ENCODE data around the gene DGCR8.

The DGCR8 gene

GRCh38 chr22:20110359-20110985 lies 30.4 kb downstream of the DGCR8 start:
- no peak for DNase-seq

DNA sequence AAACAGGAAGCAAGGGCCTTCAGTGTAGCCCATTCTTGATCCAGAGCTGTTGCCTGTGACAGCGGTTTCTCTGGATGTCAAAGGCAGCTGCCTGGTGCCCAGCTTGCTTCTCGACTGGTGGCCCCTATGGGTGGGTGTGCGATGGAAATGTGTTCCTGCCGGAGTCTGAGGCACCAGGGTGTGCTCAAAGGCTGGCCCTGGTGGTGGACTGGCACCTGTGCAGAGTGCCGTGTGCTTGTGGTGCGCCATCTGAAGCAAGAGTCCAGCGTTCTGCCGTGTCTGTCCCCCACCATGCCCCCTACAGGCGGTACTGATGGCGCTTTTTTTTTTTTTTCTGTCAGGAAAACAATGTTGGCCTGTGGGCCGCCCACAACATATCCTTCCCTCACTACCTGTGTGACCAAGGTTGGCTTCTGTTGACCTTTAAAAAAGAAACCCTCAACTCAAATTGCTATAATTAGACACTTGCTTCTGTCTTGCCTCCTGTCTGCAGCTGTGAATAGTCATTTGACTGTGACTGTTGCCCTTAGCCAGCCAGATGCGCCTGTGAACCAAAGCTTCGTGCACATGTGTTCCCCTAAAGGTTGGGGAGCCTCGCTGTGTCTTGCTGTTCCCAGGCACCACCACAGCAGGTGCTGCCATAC lies 31.1 kb downstream of the DGCR8 start:
- DNase-seq = no peak

- peak in 2 of 14 donors; percentile 47 to 52 for DNase-seq
Observed at GRCh38 chr22:20111689-20112622, 31.9 kb downstream of the DGCR8 start.

GRCh38 chr22:20112623-20113511 lies 32.8 kb downstream of the DGCR8 start:
- no peak for DNase-seq

- no peak for DNase-seq
Observed at GRCh38 chr22:20113551-20114310, 33.7 kb downstream of the DGCR8 start.

DNA sequence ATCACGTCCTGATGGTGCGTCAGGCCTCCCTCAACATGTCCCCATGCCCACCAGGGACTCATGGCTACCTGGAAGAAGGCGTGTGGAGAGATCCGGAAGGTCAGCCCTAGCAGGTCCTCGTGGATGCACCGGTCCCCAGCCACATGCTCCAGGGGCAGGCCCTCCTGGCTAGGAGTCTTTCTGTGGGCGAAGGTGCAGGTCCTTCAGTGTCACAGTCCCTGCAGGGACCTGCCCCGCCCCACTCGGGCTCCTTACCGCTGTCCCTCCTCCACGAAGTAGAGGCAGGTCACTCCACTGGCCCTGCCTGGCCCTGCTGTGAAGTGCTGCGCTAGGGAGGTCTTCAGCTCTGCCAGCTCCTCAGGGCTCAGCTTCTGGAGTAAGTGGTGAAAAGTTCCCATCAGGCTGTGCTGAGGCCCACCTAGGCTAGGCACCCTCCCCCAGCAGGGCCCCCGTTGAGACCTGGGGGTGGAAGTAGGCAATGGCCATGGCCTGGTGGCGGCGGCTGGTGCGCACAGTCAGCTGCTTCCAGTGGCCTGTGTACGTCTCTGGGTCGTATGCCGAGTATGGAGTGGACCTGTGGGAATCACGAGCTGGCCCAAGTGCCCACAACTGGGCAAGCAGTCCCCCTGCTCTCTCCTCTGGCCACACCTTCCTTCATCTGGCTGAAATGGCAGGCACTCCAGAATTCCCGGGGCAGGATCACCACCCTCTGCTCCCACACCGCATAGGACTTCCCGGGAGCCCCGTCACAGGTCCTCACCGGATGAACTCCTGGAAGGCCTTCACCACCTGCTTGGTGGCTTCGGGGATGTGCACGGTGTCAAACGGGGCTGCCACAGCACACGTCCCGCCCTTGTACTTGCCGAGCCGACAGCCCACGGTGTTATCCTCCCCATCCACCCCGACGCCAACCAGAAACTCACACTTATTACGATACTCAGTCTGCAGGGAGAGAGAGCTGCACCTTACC lies 34.8 kb downstream of the DGCR8 start:
- no peak for DNase-seq

DNA sequence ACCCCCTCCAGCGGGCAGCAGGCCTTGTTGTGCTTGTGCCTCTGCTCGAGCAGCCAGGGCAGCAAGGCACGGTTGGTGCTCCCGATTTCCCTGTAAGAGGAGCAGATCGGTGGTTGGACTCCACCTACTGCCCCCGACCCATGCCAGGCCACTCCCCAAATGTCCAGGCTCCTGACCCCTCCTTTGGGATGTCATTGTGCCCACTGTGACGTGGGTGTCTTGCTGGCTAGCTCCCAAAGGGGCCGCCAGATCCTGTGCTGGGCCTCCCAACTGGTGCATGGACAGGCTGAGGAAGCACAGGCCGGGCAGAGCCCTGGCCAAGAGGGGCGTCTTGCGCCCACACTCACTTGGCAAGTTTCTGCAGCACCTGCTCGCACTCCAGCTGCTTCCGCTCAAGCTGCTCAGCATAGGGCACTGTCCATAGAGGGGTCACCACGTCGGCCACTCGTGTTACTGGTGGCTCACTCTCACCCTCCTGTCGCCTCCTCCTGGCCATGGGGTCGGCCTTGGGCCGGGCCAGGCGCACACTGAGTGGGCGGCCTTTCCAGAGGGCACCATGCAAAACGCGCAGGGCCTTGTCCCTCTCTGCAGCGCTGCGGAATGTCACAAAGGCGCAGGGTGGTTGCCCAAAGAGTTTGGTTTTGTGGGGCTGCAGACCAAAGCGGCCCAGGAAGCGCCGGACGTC lies 35.8 kb downstream of the DGCR8 start, which contains the start of gene RANBP1:
RANBP1 (plus strand) TSS at position 414 of the 685 bp plus-strand sequence; CDS start at position 495, 81 bp downstream.
- no peak for DNase-seq

GRCh38 chr22:20116376-20116950 lies 36.4 kb downstream of the DGCR8 start:
- no peak for DNase-seq

DNA sequence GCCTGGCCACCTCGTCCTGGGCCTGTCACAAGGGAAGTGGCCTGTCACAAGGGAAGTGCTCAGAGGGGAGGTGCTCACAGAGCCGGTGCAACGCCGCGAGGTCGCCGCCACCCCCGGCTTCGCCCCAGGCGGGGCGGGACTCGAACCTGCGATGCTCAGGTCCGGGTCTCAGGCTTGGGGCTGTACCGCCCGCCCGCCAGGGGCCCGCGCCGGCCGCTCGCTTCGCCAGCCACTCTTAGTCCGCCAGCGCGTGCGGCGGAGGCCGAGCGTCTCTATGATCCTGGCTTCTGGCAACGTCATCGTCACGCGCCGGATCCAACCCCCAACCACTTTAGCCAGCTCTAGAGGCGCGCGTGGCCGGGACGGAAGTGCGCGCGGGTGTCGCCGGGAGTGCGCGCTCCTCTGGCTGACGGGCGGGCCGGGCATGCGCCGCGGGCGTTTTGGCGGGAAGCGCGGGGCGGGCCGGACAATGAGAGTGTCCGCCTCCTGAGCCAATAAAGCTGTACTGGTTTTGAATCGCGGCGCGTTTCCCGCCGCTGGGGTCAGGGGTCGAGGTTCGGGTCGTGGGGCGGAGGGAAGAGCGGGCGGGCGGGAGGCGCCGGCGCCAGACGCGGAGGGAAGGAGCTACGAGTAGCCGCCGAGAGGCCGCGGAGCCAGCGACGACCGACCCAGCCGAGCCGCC lies 37.1 kb downstream of the DGCR8 start, which contains the start of gene TRMT2A:
TRMT2A (minus strand) TSS at position 276 of the 682 bp plus-strand sequence. CDS start 320 bp downstream, outside the sequence.
- peak; percentile 89 to 99 (median 96) for DNase-seq

DNA sequence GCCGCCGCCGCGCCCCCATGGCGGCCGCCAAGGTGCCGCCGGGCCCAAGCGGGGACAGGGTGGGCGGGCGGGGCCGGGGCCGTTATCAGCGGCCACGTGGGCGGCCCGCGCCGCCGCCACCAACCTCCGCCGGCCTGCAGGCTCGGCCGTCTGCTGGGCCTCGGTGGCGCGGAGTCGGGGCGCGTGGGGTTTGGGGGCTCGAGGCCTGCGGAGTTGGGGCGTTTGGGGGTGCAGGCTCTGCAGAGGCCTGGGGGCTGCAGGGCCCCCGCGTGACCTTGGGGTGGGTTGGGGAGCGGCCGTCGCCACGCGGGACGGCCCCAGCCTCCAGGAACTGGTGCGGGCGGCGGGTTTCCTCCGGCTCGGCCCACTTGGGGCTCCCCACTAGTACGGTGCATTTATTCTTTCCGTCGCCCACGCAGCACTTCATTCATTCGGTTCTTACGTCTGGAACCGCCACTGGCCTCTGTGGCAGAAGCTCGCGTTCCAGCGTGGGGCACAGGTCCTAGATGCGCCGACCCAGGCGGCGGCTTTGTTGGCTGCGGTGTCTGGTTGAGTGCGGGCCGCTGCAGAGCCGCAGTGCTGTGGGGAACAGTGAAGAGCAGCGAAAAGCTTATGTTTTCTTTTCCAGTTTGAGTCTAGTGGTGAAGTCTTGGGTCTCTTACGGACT lies 37.7 kb downstream of the DGCR8 start:
- no peak for DNase-seq

DNA sequence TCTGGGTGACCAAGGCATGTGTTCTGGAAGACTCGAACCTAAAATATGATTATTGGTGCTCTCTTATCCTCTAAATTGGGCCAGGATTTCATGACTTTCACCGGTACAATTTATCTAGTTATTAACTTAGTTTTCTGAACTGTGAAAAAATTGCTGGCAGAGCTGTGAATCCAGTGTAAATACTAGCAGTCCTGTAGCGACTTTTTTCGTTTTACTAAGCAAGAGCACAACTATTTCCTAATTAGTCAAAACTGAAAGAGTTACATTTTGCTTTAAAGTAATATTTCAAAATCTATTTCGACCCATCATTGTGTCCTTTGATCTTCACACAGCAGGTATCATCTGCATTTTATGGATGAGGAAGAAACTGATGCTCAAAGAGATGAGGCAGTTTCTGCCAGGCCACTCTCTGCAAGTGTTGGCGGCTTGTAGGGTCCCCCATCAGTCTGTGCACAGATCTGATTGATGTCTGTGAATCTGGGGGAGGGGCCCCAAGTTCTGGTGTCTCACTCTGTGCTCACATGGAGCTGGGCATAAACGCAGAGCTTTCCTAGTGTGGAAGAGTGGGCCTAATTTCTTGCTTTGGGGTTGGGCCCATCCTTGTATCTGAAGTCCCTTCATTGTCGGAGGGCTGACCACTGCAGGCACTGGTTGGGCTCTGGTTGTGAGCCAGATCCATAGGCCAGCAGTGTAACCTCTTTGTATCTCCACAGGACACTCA lies 38.4 kb downstream of the DGCR8 start:
- no peak for DNase-seq

DNA sequence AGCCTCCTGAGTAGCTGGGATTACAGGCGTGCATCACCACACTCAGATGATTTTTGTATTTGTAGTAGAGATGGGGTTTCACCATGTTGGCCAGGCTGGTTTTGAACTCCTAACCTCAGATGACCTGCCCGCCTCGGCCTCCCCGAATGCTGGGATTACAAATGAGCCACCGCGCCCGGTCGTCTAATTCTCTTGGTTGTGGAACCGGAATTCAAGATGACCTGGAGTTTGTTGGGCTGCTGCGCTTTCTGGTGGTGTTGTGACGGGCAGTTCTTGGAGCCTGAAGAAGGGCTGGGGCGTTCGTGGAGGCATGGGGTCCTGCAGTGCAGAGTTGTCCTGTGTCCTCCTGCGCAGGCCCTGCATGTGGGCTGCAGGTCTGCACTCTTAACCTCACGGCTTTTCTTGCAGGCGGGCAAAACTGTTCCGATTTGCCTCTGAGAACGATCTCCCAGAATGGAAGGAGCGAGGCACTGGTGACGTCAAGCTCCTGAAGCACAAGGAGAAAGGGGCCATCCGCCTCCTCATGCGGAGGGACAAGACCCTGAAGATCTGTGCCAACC lies 41.9 kb downstream of the DGCR8 start:
- no peak for DNase-seq

GRCh38 chr22:20123366-20124082 lies 43.5 kb downstream of the DGCR8 start:
- no peak for DNase-seq

GRCh38 chr22:20124083-20124787 lies 44.2 kb downstream of the DGCR8 start:
- no peak for DNase-seq

Data from C1 segment of cervical spinal cord (tissue), 14 donors.